Upper lobe of right lung (tissue), 1 donor: ENCODE data around the gene CDK4. TPM values are rescaled to one million over a fixed set of nuclear protein-coding genes. Genes with fewer than 3 reads are reported as not detected.

Source experiments
- ATAC-seq: fragments of 200-7000 bp; cut with Tn5 transposase; one replicate; pipeline ENCODE4 v1.9.1; 2020; ENCODE audit warnings: mild to moderate bottlenecking, moderate library complexity
- DNase-seq: peaks from one replicate; pipeline ENCODE4 v3.0.0-alpha.2; 2020
- H3K27ac ChIP-seq: fragments of 200-600 bp; one replicate; pipeline ENCODE4 v1.8.0; 2022
- H3K27me3 ChIP-seq: fragments of 200-600 bp; one replicate; pipeline ENCODE4 v1.8.0; 2022; ENCODE audit warnings: mild to moderate bottlenecking
- H3K36me3 ChIP-seq: fragments of 200-600 bp; one replicate; pipeline ENCODE4 v1.8.0; 2022
- H3K4me1 ChIP-seq: fragments of 200-600 bp; one replicate; pipeline ENCODE4 v1.8.0; 2022
- H3K4me3 ChIP-seq: fragments of 200-600 bp; one replicate; pipeline ENCODE4 v1.8.0; 2022; ENCODE audit warnings: mild to moderate bottlenecking
- H3K9me3 ChIP-seq: fragments of 200-600 bp; one replicate; pipeline ENCODE4 v1.8.0; 2022
- intact Hi-C: fragments of 100-400 bp; cut with DNase I; formaldehyde crosslinking; loops from one replicate; pipeline ENCODE4 v1.11.0; 2022
- total RNA-seq: library from RNA; stranded (reverse); fragmentation: NEBNext Ultra II Directional; extraction: Animal tissue kit (Norgen Biotek cat#: 25700); gene quantifications from one replicate; pipeline ENCODE4 v1.2.1, GENCODE V29; 2021
- TF ChIP-seq, protein P1 (sequence below): fragments of 200-600 bp; IDR thresholded peaks from one replicate; pipeline ENCODE4 v1.8.0; 2022; ENCODE audit warnings: antibody characterized with exemption
- donor health status: DM: no; HTN: yes; CAD: no; lungs with severe emphysema.

Gene CDK4
- total RNA-seq, 1 donor from 2014 or later, result 77.6 TPM

GRCh38 chr12:57781801-57782200 lies 29.7 kb upstream of the CDK4 start:
- peaks cover 22% of the 10 kb centered on the region for H3K36me3 ChIP-seq
- no peak for DNase-seq

DNA sequence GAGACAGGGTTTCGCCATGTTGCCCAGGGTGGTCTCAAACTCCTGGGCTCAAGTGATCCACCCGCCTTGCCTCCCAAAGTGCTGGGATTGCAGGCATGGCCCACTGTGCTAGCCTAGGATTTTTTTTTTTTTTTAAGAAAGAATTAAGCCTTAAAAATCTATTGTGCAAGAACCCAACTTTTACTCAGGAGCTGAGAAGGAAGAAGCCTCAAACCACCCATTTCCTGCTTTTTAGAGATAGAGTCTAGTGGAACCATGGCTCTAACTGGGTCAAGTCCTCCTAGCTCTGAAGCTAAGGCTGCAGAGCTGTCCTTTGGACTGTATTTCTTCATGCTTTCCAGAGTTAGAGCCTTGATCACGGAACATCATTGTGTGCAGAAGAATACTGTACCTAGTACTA lies 29.1 kb upstream of the CDK4 start:
- Histone ChIP-seq H3K27me3 (no peaks in the 10 kb centered on the region), H3K4me1 (peaks cover 18% of the 10 kb centered on the region), H3K9me3 (no peaks in the 10 kb centered on the region), H3K4me3 (no peak overlapping the region), H3K27ac (peak overlapping the region; percentile 0), H3K36me3 (peaks cover 17% of the 10 kb centered on the region)
- intact Hi-C loops, result no loop called here
- TF ChIP-seq, protein P1, sequence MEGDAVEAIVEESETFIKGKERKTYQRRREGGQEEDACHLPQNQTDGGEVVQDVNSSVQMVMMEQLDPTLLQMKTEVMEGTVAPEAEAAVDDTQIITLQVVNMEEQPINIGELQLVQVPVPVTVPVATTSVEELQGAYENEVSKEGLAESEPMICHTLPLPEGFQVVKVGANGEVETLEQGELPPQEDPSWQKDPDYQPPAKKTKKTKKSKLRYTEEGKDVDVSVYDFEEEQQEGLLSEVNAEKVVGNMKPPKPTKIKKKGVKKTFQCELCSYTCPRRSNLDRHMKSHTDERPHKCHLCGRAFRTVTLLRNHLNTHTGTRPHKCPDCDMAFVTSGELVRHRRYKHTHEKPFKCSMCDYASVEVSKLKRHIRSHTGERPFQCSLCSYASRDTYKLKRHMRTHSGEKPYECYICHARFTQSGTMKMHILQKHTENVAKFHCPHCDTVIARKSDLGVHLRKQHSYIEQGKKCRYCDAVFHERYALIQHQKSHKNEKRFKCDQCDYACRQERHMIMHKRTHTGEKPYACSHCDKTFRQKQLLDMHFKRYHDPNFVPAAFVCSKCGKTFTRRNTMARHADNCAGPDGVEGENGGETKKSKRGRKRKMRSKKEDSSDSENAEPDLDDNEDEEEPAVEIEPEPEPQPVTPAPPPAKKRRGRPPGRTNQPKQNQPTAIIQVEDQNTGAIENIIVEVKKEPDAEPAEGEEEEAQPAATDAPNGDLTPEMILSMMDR, result no peak
- DNase-seq (no peak), ATAC-seq (no peak)

More at GRCh38 chr12:57781801-57782200, 29.7 kb upstream of the CDK4 start:
- no peaks in the 10 kb centered on the region for H3K27me3 ChIP-seq
- H3K27ac ChIP-seq, result peak overlapping the region; percentile 74
- no peak overlapping the region for H3K4me3 ChIP-seq
- H3K4me1 ChIP-seq, result peaks cover 18% of the 10 kb centered on the region
- TF ChIP-seq, protein P1, result no peak
- no peaks in the 10 kb centered on the region for H3K9me3 ChIP-seq
- intact Hi-C loops, result no loop called here
- ATAC-seq, result no peak

DNA sequence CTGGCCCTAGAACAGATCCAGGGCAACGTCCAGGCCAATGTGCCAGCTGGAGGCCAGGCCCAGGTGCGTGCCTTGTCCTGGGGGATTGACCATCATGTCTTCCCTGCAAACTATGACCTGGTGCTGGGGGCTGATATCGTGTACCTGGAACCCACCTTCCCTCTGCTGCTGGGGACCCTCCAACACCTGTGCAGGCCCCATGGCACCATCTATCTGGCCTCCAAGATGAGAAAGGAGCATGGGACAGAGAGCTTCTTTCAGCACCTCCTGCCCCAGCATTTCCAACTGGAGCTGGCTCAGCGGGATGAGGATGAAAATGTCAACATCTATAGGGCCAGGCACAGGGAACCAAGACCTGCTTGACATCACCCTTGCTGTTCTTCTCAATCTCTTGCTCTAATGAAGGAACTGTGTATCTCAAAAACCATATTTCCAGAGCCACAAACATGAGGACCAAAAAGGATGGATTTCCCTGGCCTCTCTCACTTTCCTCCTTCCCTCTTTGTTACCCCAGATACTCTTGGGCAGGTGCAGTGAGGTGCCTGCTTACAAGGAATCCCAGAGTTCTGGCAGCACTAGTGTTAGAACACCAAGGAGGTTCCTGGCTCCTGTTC lies 28.3 kb upstream of the CDK4 start:
- intact Hi-C loops, result no loop called here
- H3K4me3 ChIP-seq, result no peak overlapping the region
- ATAC-seq, result no peak
- H3K4me1 ChIP-seq, result peaks cover 18% of the 10 kb centered on the region
- H3K27me3 ChIP-seq, result no peaks in the 10 kb centered on the region
- no peaks in the 10 kb centered on the region for H3K9me3 ChIP-seq
- H3K27ac ChIP-seq, result peak overlapping the region; percentile 6
- no peak for DNase-seq
- H3K36me3 ChIP-seq, result peaks cover 8% of the 10 kb centered on the region
- TF ChIP-seq, protein P1, result no peak

- no peak for ATAC-seq
- H3K27me3 ChIP-seq, result no peaks in the 10 kb centered on the region
- H3K4me1 ChIP-seq, result peaks cover 18% of the 10 kb centered on the region
- peaks cover 4% of the 10 kb centered on the region for H3K36me3 ChIP-seq
- H3K4me3 ChIP-seq, result no peak overlapping the region
- H3K27ac ChIP-seq, result no peak overlapping the region
- DNase-seq, result no peak
- TF ChIP-seq, protein P1, result no peak
- intact Hi-C loops, result no loop called here
- H3K9me3 ChIP-seq, result no peaks in the 10 kb centered on the region
These were observed 27.6 kb upstream of the CDK4 start for GRCh38 chr12:57779736-57780135.

DNA sequence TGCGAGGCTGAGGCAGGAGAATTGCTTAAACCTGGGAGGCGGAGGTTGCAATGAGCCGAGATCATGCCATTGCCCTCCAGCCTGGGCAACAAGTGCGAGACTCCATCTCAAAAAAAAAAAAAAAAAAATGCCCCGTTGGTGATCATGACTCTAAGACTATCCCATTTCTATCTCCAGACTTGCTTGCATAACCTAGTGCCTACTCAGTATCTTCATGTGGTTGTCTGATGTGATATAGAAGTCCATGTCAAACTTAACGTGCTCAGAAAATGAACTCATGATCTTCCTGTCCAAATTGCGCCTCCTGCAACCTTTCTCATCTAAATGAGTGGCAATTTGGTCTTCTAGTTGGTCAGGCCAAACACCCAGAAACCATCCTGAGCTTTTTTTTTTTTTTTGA lies 25.8 kb upstream of the CDK4 start:
- TF ChIP-seq, protein P1, result no peak
- ATAC-seq (no peak), DNase-seq (peak; percentile 5)
- no peaks in the 10 kb centered on the region for H3K9me3 ChIP-seq
- no peak overlapping the region for H3K27ac ChIP-seq
- no peaks in the 10 kb centered on the region for H3K36me3 ChIP-seq
- peaks cover 19% of the 10 kb centered on the region for H3K4me1 ChIP-seq
- no peak overlapping the region for H3K4me3 ChIP-seq
- H3K27me3 ChIP-seq, result no peaks in the 10 kb centered on the region
- intact Hi-C loops, result no loop called here

DNA sequence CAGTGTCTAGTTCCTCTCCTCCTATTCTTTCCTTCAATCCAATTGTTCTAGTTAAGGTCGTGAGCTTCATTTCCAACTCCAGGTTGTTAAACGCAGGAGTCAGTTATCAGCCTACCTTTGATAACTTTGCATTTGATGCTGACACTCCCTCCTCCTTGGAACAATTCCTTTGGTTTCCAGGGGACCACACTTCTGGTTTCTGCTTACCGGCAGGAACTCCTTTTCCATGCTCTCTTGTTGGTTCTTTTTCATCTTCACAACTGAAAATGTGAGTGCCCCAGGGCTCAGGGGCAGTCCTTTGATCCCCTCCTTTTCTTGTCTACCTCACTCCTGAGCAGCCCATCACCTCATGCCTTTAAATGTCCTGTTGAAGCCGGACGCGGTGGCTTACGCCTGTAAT lies 25.3 kb upstream of the CDK4 start:
- intact Hi-C loops, result no loop called here
- no peaks in the 10 kb centered on the region for H3K27me3 ChIP-seq
- H3K36me3 ChIP-seq, result no peaks in the 10 kb centered on the region
- ATAC-seq, result no peak
- no peak overlapping the region for H3K27ac ChIP-seq
- no peaks in the 10 kb centered on the region for H3K9me3 ChIP-seq
- TF ChIP-seq, protein P1, result no peak
- no peak for DNase-seq
- peaks cover 19% of the 10 kb centered on the region for H3K4me1 ChIP-seq
- no peak overlapping the region for H3K4me3 ChIP-seq
